ENCODE data around the gene UBE2Q2. TPM values are rescaled to one million over a fixed set of nuclear protein-coding genes. Genes with fewer than 3 reads are reported as not detected.
"Not testable (repeated sequence)": the region's sequence is repeated elsewhere in the genome, so short reads cannot be mapped to it uniquely, and the experiment has no call there.

UBE2Q2 gene
- polyA plus RNA-seq, 4 donors, result 2.5 to 14.8 (median 10.2) TPM

DNA sequence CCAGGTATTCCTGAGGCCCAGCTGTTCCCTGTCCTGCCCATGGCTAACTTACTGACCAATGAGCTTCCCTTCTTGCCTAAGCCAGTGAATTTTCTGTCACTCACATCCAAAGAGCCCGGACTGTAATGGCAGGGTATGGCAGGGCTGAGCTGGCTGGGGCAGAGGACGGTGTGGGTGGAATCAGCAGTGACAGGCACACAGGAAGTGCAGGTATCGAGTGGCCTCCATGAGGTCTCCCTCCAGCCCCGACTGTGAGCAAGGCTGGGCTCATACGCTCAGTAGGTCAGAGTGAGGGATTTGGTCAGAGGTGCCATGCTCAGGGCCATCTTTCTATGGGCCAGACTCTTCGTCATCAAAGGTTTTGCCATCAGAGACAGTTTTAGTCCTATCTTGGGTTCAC, 35.2 kb upstream of the UBE2Q2 start:
- DNase-seq; H3K9me3 ChIP-seq (ENCODE audit: control insufficient read depth in 2 of 2, insufficient read depth in 1 of 2, low read depth in 1 of 2, low read length in 1 of 2); FAIRE-seq; H3K4me3 ChIP-seq (ENCODE audit: low read depth in 1 of 3, low read length in 3 of 3); H3K4me1 ChIP-seq (ENCODE audit: control insufficient read depth in 3 of 3, insufficient read depth in 2 of 3, low read depth in 1 of 3, low read length in 2 of 3); H3K36me3 ChIP-seq (ENCODE audit: control insufficient read depth in 3 of 3, insufficient read depth in 2 of 3, low read depth in 1 of 3, low read length in 3 of 3); H3K27me3 ChIP-seq (ENCODE audit: control insufficient read depth in 3 of 3, insufficient read depth in 3 of 3, low read length in 3 of 3); H3K27ac ChIP-seq (ENCODE audit: low read depth in 1 of 3, low read length in 2 of 3): not testable (repeated sequence)
- 86 to 92% (median 91%) methylated on average over 6 of the region's 6 CpGs for WGBS, 3 donors

DNA sequence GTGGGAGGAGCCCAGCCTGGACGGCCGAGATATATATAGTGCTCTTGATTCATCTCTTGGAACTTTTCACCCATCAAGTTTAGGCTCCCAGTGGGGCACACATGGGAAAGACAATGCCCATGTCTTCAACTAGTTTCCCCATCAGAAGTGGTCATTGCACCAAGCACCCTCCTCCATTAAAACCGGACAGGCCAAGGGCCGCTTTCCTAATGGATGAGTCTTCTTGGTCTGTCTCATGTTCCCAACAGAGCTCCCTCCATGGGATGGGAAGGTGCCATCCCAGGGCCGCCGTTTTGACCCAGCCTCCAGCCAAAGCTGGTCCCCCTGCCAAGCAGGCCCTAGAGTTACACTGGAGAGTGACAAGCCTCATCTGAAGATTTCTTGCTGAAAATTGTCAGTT, 34.7 kb upstream of the UBE2Q2 start:
- H3K36me3 ChIP-seq (ENCODE audit: control insufficient read depth in 3 of 3, insufficient read depth in 2 of 3, low read depth in 1 of 3, low read length in 3 of 3), result no peaks in the 10 kb centered on the region
- H3K27ac ChIP-seq (ENCODE audit: low read depth in 1 of 3, low read length in 2 of 3), result no peak overlapping the region
- no peaks in the 10 kb centered on the region for H3K27me3 ChIP-seq (ENCODE audit: control insufficient read depth in 3 of 3, insufficient read depth in 3 of 3, low read length in 3 of 3)
- H3K9me3 ChIP-seq (ENCODE audit: control insufficient read depth in 2 of 2, insufficient read depth in 1 of 2, low read depth in 1 of 2, low read length in 1 of 2), result no peaks in the 10 kb centered on the region
- DNase-seq, result no peak
- FAIRE-seq, result no peak
- no peaks in the 10 kb centered on the region for H3K4me1 ChIP-seq (ENCODE audit: control insufficient read depth in 3 of 3, insufficient read depth in 2 of 3, low read depth in 1 of 3, low read length in 2 of 3)
- whole genome bisulfite sequencing, 3 donors, result 87 to 90% (median 87%) methylated on average over 6 of the region's 6 CpGs
- H3K4me3 ChIP-seq (ENCODE audit: low read depth in 1 of 3, low read length in 3 of 3), result no peak overlapping the region

DNA sequence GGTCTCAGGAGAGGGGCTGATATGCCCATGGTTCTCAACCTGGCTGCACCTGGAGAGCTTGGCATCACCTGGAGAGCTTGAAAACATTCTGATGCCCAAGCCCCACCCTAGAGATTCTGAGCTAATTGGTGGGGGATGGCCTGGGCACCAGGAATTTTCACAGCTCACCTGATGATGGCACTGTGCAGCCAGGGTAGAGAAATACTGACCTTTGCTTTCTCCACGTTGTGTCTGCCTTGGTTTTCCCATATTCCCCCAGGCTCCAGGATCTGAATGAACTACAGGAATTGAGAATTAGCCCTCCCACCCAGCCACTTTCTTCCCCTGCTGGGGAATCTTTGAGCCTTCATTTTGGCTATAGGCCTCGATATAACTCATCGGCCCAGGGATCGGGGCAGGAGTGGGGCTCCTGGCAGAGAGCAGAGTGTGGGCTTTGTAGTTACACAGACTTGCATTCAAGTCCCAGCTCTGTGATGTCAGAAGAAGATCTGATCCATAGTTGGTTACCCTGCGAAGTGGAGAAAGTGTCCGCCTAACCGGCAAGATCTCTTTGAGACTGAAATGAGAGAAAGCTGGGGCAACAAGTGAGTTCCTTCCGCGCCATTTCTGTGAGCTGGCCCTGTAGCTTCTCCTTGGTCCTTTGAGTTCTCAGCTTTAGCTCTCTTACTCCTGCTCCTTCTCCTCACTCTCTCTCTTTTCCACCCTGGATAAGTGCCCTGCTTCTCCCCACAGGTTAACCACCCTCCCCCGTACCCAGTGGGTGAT, 33.1 kb upstream of the UBE2Q2 start:
- Histone ChIP-seq H3K4me3 (ENCODE audit: low read depth in 1 of 3, low read length in 3 of 3) (no peak overlapping the region), H3K27ac (ENCODE audit: low read depth in 1 of 3, low read length in 2 of 3) (no peak overlapping the region), H3K4me1 (ENCODE audit: control insufficient read depth in 3 of 3, insufficient read depth in 2 of 3, low read depth in 1 of 3, low read length in 2 of 3) (no peaks in the 10 kb centered on the region), H3K27me3 (ENCODE audit: control insufficient read depth in 3 of 3, insufficient read depth in 3 of 3, low read length in 3 of 3) (no peaks in the 10 kb centered on the region), H3K9me3 (ENCODE audit: control insufficient read depth in 2 of 2, insufficient read depth in 1 of 2, low read depth in 1 of 2, low read length in 1 of 2) (no peaks in the 10 kb centered on the region), H3K36me3 (ENCODE audit: control insufficient read depth in 3 of 3, insufficient read depth in 2 of 3, low read depth in 1 of 3, low read length in 3 of 3) (no peaks in the 10 kb centered on the region)
- FAIRE-seq (no peak), DNase-seq (peak; percentile 47 to 55)
- 79 to 81% (median 79%) methylated on average over 10 of the region's 10 CpGs for WGBS, 3 donors

DNA sequence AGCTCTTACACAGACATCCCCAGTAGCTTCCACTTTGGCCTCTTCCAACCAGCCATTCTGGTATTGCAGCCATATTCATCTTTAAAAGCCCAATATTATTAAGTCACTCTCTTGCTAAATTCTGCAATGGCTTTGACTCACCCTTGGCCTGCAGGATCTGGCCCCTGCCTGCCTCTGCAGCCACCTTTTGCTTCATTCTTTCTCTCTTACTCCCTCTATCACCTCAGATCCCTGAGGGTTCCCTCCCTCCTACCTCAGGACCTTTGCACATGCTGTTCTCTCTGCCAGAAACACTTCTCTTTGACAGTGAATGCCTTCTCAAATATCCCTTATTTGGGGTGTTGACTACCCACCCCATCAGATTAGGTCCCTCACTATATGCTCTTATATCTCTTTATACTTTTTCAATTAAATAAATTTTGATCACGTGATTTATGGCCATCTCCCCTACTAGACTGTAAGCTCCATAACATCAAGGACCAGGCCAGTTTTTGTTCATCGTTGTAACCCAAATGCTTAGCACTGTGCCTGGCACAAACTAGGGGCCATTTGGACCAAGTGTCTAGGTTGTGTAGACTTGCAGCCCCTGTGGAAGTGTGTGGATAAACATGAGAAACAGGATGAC, 32.3 kb upstream of the UBE2Q2 start:
- Histone ChIP-seq H3K4me1 (ENCODE audit: control insufficient read depth in 3 of 3, insufficient read depth in 2 of 3, low read depth in 1 of 3, low read length in 2 of 3) (no peaks in the 10 kb centered on the region), H3K4me3 (ENCODE audit: low read depth in 1 of 3, low read length in 3 of 3) (no peak overlapping the region), H3K9me3 (ENCODE audit: control insufficient read depth in 2 of 2, insufficient read depth in 1 of 2, low read depth in 1 of 2, low read length in 1 of 2) (no peaks in the 10 kb centered on the region), H3K36me3 (ENCODE audit: control insufficient read depth in 3 of 3, insufficient read depth in 2 of 3, low read depth in 1 of 3, low read length in 3 of 3) (no peaks in the 10 kb centered on the region), H3K27me3 (ENCODE audit: control insufficient read depth in 3 of 3, insufficient read depth in 3 of 3, low read length in 3 of 3) (no peaks in the 10 kb centered on the region), H3K27ac (ENCODE audit: low read depth in 1 of 3, low read length in 2 of 3) (no peak overlapping the region)
- FAIRE-seq (no peak), DNase-seq (no peak)
- WGBS, 3 donors, result 94 to 99% (median 94%) methylated on average over 2 of the region's 2 CpGs

DNA sequence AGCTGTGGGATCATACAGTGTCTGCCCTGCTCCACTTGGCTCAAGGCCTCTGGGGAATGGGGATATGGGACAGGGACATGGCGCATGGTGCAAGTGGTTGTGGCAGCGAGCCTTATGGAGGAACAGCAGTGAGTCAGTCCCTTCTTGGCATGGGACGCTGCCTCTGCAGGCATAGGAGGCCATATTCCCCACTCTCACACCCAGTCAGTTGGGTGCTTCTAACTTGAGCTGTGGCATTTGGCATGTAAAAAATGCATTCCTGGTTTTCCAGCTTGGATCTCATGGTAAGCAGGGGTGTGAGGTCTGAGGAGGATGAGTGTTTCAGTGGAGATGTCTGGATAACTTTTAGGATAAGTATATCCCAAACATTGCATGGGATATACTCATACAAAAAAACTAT, 31.6 kb upstream of the UBE2Q2 start:
- no peaks in the 10 kb centered on the region for H3K36me3 ChIP-seq (ENCODE audit: control insufficient read depth in 3 of 3, insufficient read depth in 2 of 3, low read depth in 1 of 3, low read length in 3 of 3)

DNA sequence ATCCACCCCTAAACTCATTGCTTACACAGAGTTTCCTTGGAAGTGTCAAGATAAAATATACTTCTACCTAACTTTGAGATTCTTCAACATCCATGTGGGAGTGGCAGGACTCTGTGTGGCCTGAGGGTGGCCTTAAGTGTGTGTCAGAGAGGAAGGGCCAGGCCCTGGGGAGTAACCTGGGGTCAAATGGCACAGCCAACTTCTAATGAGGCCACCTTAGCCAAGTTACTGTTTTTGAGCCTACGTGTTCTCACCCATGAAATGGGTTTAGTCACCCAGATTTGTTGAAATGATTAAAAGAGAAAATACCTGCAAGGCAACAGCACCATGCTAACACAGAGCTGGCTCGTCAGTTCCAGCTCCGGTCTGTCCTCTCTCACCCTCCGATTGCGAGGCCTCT, 28.5 kb upstream of the UBE2Q2 start:
- Histone ChIP-seq H3K27ac (ENCODE audit: low read depth in 1 of 3, low read length in 2 of 3) (no peak overlapping the region), H3K9me3 (ENCODE audit: control insufficient read depth in 2 of 2, insufficient read depth in 1 of 2, low read depth in 1 of 2, low read length in 1 of 2) (no peaks in the 10 kb centered on the region), H3K27me3 (ENCODE audit: control insufficient read depth in 3 of 3, insufficient read depth in 3 of 3, low read length in 3 of 3) (no peaks in the 10 kb centered on the region), H3K36me3 (ENCODE audit: control insufficient read depth in 3 of 3, insufficient read depth in 2 of 3, low read depth in 1 of 3, low read length in 3 of 3) (no peaks in the 10 kb centered on the region), H3K4me3 (ENCODE audit: low read depth in 1 of 3, low read length in 3 of 3) (no peak overlapping the region), H3K4me1 (ENCODE audit: control insufficient read depth in 3 of 3, insufficient read depth in 2 of 3, low read depth in 1 of 3, low read length in 2 of 3) (no peaks in the 10 kb centered on the region)
- WGBS, 3 donors, result 87 to 92% (median 91%) methylated on average over 5 of the region's 5 CpGs
- no peak for FAIRE-seq
- DNase-seq, result no peak

More for the DNA sequence above, 31.6 kb upstream of the UBE2Q2 start:
- Histone ChIP-seq H3K27me3 (ENCODE audit: control insufficient read depth in 3 of 3, insufficient read depth in 3 of 3, low read length in 3 of 3) (no peaks in the 10 kb centered on the region), H3K4me3 (ENCODE audit: low read depth in 1 of 3, low read length in 3 of 3) (no peak overlapping the region), H3K4me1 (ENCODE audit: control insufficient read depth in 3 of 3, insufficient read depth in 2 of 3, low read depth in 1 of 3, low read length in 2 of 3) (no peaks in the 10 kb centered on the region), H3K9me3 (ENCODE audit: control insufficient read depth in 2 of 2, insufficient read depth in 1 of 2, low read depth in 1 of 2, low read length in 1 of 2) (no peaks in the 10 kb centered on the region), H3K27ac (ENCODE audit: low read depth in 1 of 3, low read length in 2 of 3) (no peak overlapping the region)
- no peak for DNase-seq
- WGBS, 3 donors, result 85 to 95% (median 87%) methylated on average over 3 of the region's 3 CpGs
- FAIRE-seq, result no peak

DNA sequence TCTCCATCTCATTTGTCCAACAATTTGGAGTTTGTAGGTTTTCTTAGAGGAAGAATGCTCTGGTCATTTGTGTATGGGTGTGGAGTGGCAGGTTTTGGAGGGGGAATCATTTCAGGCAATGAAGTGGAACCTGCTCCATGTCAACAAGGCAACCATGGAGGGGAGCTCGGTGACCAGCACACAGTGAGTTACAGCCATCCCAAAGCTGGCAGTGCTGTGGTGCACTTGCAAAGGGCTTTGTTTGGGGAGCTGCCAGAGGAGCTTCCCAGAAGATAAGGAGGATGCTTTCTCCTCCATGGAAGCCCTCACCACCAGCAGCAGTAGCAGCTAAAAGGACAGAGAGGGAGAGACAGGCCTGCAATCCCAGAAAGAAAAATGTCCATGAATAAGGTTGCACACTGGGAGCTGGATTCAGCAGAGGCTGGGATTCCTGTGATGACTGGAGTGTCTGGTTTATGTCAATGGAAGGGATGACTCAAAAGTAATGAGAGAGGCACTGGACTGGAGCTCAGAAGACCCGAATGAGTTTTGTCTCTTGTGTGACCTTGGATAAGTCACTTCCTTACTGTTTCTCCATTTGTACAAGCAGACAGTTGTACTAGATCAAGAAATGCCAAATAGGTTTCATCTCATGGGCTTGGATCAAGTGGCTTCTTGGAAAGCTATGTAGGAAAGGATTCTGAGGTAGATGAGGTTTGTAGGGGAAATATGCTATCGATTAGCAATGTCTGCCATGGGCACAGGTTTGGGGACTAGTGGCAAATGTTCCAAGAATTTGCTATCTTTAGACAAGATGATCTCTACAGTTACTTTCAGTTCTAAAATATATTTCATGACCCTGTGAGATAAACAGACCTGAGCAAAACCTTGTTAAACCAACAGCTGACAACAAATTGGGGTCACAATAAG, 27.2 kb upstream of the UBE2Q2 start:
- H3K4me3 ChIP-seq (ENCODE audit: low read depth in 1 of 3, low read length in 3 of 3), result no peak overlapping the region
- H3K27me3 ChIP-seq (ENCODE audit: control insufficient read depth in 3 of 3, insufficient read depth in 3 of 3, low read length in 3 of 3), result no peaks in the 10 kb centered on the region
- no peak for FAIRE-seq
- H3K36me3 ChIP-seq (ENCODE audit: control insufficient read depth in 3 of 3, insufficient read depth in 2 of 3, low read depth in 1 of 3, low read length in 3 of 3), result no peaks in the 10 kb centered on the region
- H3K27ac ChIP-seq (ENCODE audit: low read depth in 1 of 3, low read length in 2 of 3), result no peak overlapping the region
- DNase-seq, result no peak
- WGBS, 3 donors, result 76 to 89% (median 77%) methylated on average over 3 of the region's 3 CpGs
- H3K9me3 ChIP-seq (ENCODE audit: control insufficient read depth in 2 of 2, insufficient read depth in 1 of 2, low read depth in 1 of 2, low read length in 1 of 2), result no peaks in the 10 kb centered on the region
- no peaks in the 10 kb centered on the region for H3K4me1 ChIP-seq (ENCODE audit: control insufficient read depth in 3 of 3, insufficient read depth in 2 of 3, low read depth in 1 of 3, low read length in 2 of 3)

DNA sequence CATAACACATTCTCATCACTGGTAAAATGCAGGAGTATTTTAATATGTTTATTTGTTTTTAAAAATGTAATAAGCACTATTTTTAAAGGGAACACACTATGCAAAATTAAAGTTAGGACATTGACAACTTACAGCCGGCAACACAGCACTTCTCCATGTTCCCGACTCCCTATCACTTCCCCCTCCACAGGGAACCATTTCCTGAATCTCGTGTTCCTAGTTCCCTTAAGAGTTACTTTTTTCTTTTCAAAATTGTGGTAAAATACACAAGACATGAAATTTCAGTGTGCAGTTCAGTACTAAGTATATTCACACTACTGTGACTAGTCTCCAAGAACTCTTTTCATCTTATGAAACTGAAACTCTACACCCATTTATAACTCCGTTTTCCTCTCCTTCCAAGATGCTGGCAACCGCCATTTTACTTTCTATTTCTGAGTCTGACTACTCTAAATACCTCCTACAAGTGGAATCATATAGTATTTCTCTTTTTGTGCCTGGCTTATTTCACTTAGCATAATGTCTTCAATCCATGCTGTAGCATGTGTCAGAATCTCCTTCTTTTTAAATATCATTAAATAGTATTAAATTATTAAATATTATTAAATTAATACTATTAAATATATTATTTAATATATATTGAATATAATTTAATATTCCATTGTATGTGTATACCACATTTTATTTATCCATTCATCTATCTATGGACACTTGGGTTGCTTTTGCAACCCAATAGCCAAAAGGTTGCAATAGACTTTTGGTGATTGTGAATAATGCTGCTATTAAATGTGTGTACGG, 25.9 kb upstream of the UBE2Q2 start:
- H3K36me3 ChIP-seq (ENCODE audit: control insufficient read depth in 3 of 3, insufficient read depth in 2 of 3, low read depth in 1 of 3, low read length in 3 of 3), result no peaks in the 10 kb centered on the region
- H3K9me3 ChIP-seq (ENCODE audit: control insufficient read depth in 2 of 2, insufficient read depth in 1 of 2, low read depth in 1 of 2, low read length in 1 of 2), result no peaks in the 10 kb centered on the region
- no peak overlapping the region for H3K27ac ChIP-seq (ENCODE audit: low read depth in 1 of 3, low read length in 2 of 3)
- H3K4me1 ChIP-seq (ENCODE audit: control insufficient read depth in 3 of 3, insufficient read depth in 2 of 3, low read depth in 1 of 3, low read length in 2 of 3), result no peaks in the 10 kb centered on the region
- peak in 1 of 2 donors; percentile 52 for DNase-seq
- no peaks in the 10 kb centered on the region for H3K27me3 ChIP-seq (ENCODE audit: control insufficient read depth in 3 of 3, insufficient read depth in 3 of 3, low read length in 3 of 3)
- WGBS, 3 donors, result 33 to 50% (median 47%) methylated on average over 6 of the region's 6 CpGs
- no peak overlapping the region for H3K4me3 ChIP-seq (ENCODE audit: low read depth in 1 of 3, low read length in 3 of 3)
- FAIRE-seq, result no peak
